ENCODE measurements around the gene EIF3L.

The EIF3L gene

DNA sequence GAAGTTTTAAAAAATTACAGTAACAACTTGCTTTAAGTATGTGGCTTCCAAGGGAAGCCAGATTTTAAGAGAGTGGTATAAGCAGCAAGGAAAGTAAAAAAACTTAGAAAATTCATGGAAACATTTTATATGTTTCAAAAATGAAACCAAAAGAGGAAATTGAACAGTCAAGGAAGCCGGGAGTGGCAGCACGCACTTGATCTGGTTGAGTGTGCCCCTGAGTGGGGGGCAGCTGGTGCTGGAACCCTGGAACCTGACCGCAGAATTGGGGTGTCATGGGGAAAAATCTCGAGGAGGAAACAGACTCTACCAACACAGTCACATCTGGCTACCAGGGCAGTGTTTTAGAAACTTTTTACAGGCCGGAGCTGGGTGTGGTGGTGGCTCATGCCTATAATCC is 70.9 kb downstream of the EIF3L start:
- H3K36me3 Mint-ChIP-seq, result peaks cover 37% of the 10 kb centered on the region
- ATAC-seq (no peak), DNase-seq (ENCODE audit: low spot score in 2 of 2) (no peak)
- no peaks in the 10 kb centered on the region for H3K9me3 Mint-ChIP-seq
- no peaks in the 10 kb centered on the region for H3K4me1 Mint-ChIP-seq
- peak overlapping the region; percentile 83 for H3K27ac Mint-ChIP-seq
- no peak overlapping the region for H3K4me3 Mint-ChIP-seq

- no peak for DNase-seq (ENCODE audit: low spot score in 2 of 2)
- no peak for ATAC-seq
- Mint-ChIP-seq H3K4me3 (no peak overlapping the region), H3K36me3 (peaks cover 30% of the 10 kb centered on the region), H3K4me1 (no peaks in the 10 kb centered on the region), H3K27ac (no peak overlapping the region), H3K9me3 (no peaks in the 10 kb centered on the region)
These were observed 73.0 kb downstream of the EIF3L start for GRCh38 chr22:37922191-37922590.

- Mint-ChIP-seq H3K36me3 (peaks cover 33% of the 10 kb centered on the region), H3K27ac (peak overlapping the region; percentile 56), H3K4me1 (no peaks in the 10 kb centered on the region), H3K4me3 (no peak overlapping the region), H3K9me3 (no peaks in the 10 kb centered on the region)
- DNase-seq (ENCODE audit: low spot score in 2 of 2), result no peak
- ATAC-seq, result no peak
These were observed 74.7 kb downstream of the EIF3L start for GRCh38 chr22:37923927-37924326.

GRCh38 chr22:37924386-37925065 is 75.3 kb downstream of the EIF3L start:
- H3K27ac Mint-ChIP-seq, result peak overlapping the region; percentile 56

DNA sequence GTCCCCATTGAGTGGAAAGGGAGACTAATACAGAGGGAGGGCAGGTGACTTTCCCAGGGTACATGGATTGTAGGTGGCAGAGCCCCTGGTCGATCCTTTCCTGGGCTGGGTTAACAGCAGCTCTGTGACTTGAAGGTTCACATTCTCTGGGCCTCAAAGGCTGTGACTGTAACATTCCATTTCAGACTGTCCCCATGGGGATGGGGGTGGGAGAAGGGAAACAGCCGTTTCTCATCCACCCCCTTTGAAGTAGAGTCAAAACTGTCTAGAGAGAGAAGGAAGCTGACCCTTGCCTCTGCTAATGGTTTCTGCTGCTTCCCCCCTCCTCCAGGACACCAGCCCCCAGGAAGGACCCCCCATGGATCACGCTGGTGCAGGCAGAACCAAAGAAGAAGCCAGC is 76.1 kb downstream of the EIF3L start:
- no peak overlapping the region for H3K4me3 Mint-ChIP-seq
- H3K27ac Mint-ChIP-seq, result no peak overlapping the region
- DNase-seq (ENCODE audit: low spot score in 2 of 2), result no peak
- no peaks in the 10 kb centered on the region for H3K4me1 Mint-ChIP-seq
- peaks cover 24% of the 10 kb centered on the region for H3K36me3 Mint-ChIP-seq
- no peak for ATAC-seq
- no peaks in the 10 kb centered on the region for H3K9me3 Mint-ChIP-seq

More at GRCh38 chr22:37924386-37925065, 75.3 kb downstream of the EIF3L start:
- Mint-ChIP-seq H3K4me1 (no peaks in the 10 kb centered on the region), H3K4me3 (no peak overlapping the region), H3K36me3 (peaks cover 32% of the 10 kb centered on the region), H3K9me3 (no peaks in the 10 kb centered on the region)
- no peak for ATAC-seq
- no peak for DNase-seq (ENCODE audit: low spot score in 2 of 2)

DNA sequence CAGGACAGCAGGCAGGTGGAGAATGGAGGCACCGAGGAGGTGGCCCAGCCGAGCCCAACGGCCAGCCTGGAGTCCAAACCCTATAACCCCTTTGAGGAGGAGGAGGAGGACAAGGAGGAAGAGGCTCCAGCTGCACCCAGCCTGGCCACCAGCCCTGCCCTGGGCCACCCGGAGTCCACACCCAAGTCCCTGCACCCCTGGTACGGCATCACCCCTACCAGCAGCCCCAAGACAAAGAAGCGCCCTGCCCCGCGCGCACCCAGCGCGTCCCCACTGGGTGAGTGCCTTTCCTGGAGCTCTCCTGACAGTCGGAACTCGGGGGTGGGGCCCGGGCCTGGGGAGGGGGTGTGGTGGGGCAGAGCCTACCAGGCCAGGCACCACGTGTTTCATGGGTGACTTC is 76.5 kb downstream of the EIF3L start:
- H3K4me1 Mint-ChIP-seq, result no peaks in the 10 kb centered on the region
- no peak overlapping the region for H3K4me3 Mint-ChIP-seq
- no peak overlapping the region for H3K27ac Mint-ChIP-seq
- no peak for DNase-seq (ENCODE audit: low spot score in 2 of 2)
- peaks cover 20% of the 10 kb centered on the region for H3K36me3 Mint-ChIP-seq
- no peak for ATAC-seq
- H3K9me3 Mint-ChIP-seq, result no peaks in the 10 kb centered on the region

- H3K36me3 Mint-ChIP-seq, result peaks cover 15% of the 10 kb centered on the region
- no peak for ATAC-seq
- H3K4me3 Mint-ChIP-seq, result no peak overlapping the region
- H3K9me3 Mint-ChIP-seq, result no peaks in the 10 kb centered on the region
- H3K27ac Mint-ChIP-seq, result no peak overlapping the region
- no peak for DNase-seq (ENCODE audit: low spot score in 2 of 2)
- H3K4me1 Mint-ChIP-seq, result no peaks in the 10 kb centered on the region
These were observed 77.1 kb downstream of the EIF3L start for GRCh38 chr22:37926358-37926757.

DNA sequence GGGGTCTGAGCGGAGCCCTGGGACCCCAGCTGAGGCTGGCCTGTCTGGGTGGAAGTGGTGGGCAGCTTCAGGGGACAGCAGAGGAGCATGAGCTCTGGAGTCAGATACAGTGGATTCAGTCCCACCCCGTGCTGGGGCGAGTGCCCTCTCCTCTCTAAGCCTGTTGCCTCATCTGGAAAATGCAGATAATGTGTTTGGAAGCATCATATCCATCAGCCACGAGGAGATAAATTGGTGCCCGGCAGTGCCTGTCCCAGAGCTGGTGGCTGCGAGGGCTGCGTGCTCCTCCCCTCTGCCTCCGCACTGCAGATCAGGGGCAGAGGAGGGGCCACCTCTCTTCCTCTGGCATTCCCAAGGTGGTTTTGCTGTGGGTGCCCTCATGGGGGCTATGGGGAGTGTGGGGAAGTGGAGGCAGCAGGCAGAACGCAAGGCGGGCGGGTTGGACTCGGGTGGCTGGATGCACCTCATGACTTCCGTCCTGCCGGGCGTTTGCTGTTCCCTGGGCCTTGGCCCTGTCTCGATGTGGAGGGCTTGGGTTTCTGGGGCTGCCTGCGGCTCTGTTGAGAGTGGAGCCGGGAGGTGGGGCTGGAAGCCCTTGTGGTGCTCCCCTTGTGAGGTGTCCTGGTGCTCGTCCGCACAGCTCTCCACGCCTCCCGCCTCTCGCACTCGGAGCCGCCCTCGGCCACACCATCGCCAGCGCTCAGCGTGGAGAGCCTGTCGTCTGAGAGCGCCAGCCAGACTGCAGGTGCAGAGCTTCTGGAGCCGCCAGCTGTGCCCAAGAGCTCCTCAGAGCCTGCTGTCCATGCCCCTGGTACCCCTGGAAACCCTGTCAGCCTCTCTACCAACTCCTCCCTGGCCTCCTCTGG is 77.8 kb downstream of the EIF3L start:
- Mint-ChIP-seq H3K27ac (no peak overlapping the region), H3K9me3 (no peaks in the 10 kb centered on the region), H3K4me3 (no peak overlapping the region), H3K4me1 (no peaks in the 10 kb centered on the region), H3K36me3 (peaks cover 15% of the 10 kb centered on the region)
- no peak for ATAC-seq
- DNase-seq (ENCODE audit: low spot score in 2 of 2), result no peak

- no peak for ATAC-seq
- Mint-ChIP-seq H3K27ac (no peak overlapping the region), H3K4me3 (no peak overlapping the region), H3K36me3 (peaks cover 15% of the 10 kb centered on the region), H3K4me1 (no peaks in the 10 kb centered on the region), H3K9me3 (no peaks in the 10 kb centered on the region)
- no peak for DNase-seq (ENCODE audit: low spot score in 2 of 2)
These were observed 78.4 kb downstream of the EIF3L start for GRCh38 chr22:37927637-37927936.

- Mint-ChIP-seq H3K36me3 (peaks cover 27% of the 10 kb centered on the region), H3K9me3 (no peaks in the 10 kb centered on the region), H3K4me3 (no peak overlapping the region), H3K4me1 (peaks cover 17% of the 10 kb centered on the region), H3K27ac (peak overlapping the region; percentile 73)
- DNase-seq (ENCODE audit: low spot score in 2 of 2) (no peak), ATAC-seq (no peak)
These were observed 80.2 kb downstream of the EIF3L start for GRCh38 chr22:37929390-37929789.

- Mint-ChIP-seq H3K4me1 (peaks cover 17% of the 10 kb centered on the region), H3K36me3 (peaks cover 27% of the 10 kb centered on the region), H3K27ac (peak overlapping the region; percentile 73), H3K4me3 (no peak overlapping the region), H3K9me3 (no peaks in the 10 kb centered on the region)
- no peak for ATAC-seq
- no peak for DNase-seq (ENCODE audit: low spot score in 2 of 2)
These were observed 81.2 kb downstream of the EIF3L start for GRCh38 chr22:37930270-37930951.

GRCh38 chr22:37930952-37931440 is 81.8 kb downstream of the EIF3L start:
- no peak for DNase-seq (ENCODE audit: low spot score in 2 of 2)
- ATAC-seq, result no peak
- peaks cover 27% of the 10 kb centered on the region for H3K36me3 Mint-ChIP-seq
- no peak overlapping the region for H3K27ac Mint-ChIP-seq
- peaks cover 17% of the 10 kb centered on the region for H3K4me1 Mint-ChIP-seq
- H3K4me3 Mint-ChIP-seq, result no peak overlapping the region
- H3K9me3 Mint-ChIP-seq, result no peaks in the 10 kb centered on the region

GRCh38 chr22:37931893-37932389 is 82.7 kb downstream of the EIF3L start:
- peaks cover 35% of the 10 kb centered on the region for H3K36me3 Mint-ChIP-seq
- H3K4me1 Mint-ChIP-seq, result peaks cover 17% of the 10 kb centered on the region
- peak overlapping the region; percentile 61 for H3K27ac Mint-ChIP-seq
- H3K9me3 Mint-ChIP-seq, result no peaks in the 10 kb centered on the region
- no peak for ATAC-seq
- no peak overlapping the region for H3K4me3 Mint-ChIP-seq
- DNase-seq (ENCODE audit: low spot score in 2 of 2), result no peak

DNA sequence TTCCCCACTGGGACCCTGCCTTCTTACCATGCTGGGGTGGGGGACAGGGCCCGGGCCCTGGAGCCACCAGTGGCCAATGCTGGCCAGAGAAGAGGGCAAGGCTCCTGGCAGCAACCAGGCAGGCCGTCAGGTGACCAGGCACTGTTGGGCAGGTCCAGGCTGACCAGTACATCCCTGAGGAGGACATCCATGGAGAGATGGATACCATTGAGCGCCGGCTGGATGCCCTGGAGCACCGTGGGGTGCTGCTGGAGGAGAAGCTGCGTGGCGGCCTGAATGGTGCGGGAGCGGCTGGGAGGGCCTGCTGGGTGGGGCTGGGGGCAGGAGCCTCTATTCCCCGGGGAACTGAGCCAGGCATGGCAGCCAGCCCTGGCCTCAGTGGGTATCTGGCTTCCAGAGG is 83.2 kb downstream of the EIF3L start:
- peaks cover 39% of the 10 kb centered on the region for H3K36me3 Mint-ChIP-seq
- DNase-seq (ENCODE audit: low spot score in 2 of 2) (no peak), ATAC-seq (no peak)
- no peaks in the 10 kb centered on the region for H3K9me3 Mint-ChIP-seq
- H3K27ac Mint-ChIP-seq, result no peak overlapping the region
- H3K4me3 Mint-ChIP-seq, result no peak overlapping the region
- H3K4me1 Mint-ChIP-seq, result peaks cover 17% of the 10 kb centered on the region

DNA sequence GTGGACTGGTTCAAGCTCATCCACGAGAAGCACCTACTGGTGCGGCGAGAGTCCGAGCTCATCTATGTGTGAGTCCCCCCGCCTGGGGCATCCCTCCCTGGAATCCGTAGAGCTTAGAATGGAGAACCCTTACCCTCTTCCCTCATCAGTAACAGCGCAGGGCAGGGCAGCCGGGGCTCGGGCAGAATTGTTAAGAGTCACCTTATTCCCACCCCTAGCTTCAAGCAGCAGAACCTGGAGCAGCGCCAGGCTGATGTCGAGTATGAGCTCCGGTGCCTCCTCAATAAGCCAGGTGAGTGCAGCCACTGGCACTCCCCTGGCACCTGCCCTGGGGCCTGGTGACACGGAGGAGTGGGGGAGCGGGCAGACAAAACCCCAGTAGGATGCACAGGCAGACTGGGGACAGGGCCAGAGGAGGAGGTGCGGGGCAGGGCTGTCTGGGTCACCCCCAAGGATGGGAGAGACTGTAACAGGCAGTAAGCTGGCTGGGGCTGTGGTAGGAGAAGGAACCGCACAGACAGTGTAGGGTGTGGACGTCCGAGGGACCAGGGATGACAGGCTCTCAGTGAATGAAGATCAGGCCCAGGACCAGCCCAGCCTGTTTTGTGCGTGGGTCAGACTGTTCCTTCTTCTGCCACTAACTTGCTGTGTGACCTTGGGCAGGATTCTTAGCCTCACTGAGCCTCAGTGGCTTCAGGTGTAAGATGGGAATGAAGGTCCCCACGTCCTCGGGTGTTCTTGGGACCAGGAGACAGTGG is 83.8 kb downstream of the EIF3L start:
- Mint-ChIP-seq H3K4me3 (no peak overlapping the region), H3K9me3 (no peaks in the 10 kb centered on the region), H3K27ac (peak overlapping the region; percentile 64), H3K36me3 (peaks cover 41% of the 10 kb centered on the region), H3K4me1 (peaks cover 17% of the 10 kb centered on the region)
- DNase-seq (ENCODE audit: low spot score in 2 of 2), result no peak
- no peak for ATAC-seq

All from stimulated activated effector memory CD8-positive, alpha-beta T cell treated with anti-CD3 and anti-CD28 coated beads, Interleukin-12 subunit alpha, Interleukin-12 subunit beta, amount 100 ng/mL, for 72 hours (primary cell).